ENCODE measurements around the gene KIF17. TPM values are rescaled to one million over a fixed set of nuclear protein-coding genes. Genes with fewer than 3 reads are reported as not detected.
A peak's percentile ranks its signal among the peaks of the same experiment; 100 is the strongest.

The KIF17 gene
- total and polyA plus RNA-seq, 2 of the 8 experiments (the other 6 are each of a cell fraction or from before 2014, with no cell fraction given) = 6.9 to 10.4 TPM

- TF ChIP-seq ATF3 (IDR thresholded peaks at IDR 0.05; ENCODE audit: insufficient read depth, low read depth, low read length) (no peak), RBBP5 (IDR thresholded peaks at IDR 0.05; ENCODE audit: borderline replicate concordance, low read depth, low read length) (no peak), SAP30 (IDR thresholded peaks at IDR 0.05; ENCODE audit: insufficient read depth, insufficient replicate concordance, low read length) (no peak), KDM1A (IDR thresholded peaks at IDR 0.05; ENCODE audit: borderline replicate concordance, low read length) (no peak), BACH1 (IDR thresholded peaks at IDR 0.05; ENCODE audit: low read length) (no peak)
- WGBS, 2 experiments (ENCODE audit: extremely low coverage in 1 of 2, insufficient coverage in 1 of 2, insufficient read length in 1 of 2, insufficient replicate concordance in 2 of 2, low coverage in 1 of 2, low lambda C conversion rate in 2 of 2, missing lambda C conversion rate in 1 of 2) = 86% methylated on average over 10 of the region's 21 CpGs; no CpG with 5 or more reads in 1 of the 2 experiments
These were observed 32.6 kb downstream of the KIF17 start for GRCh38 chr1:20685099-20685662.

More at GRCh38 chr1:20685099-20685662, 32.6 kb downstream of the KIF17 start:
- Histone ChIP-seq H4K5ac (ENCODE audit: insufficient read length, low read depth, low read length) (no peak overlapping the region), H3K4me1 (replicated peaks in 1 of 4; ENCODE audit: control insufficient read depth in 3 of 4, insufficient read depth in 4 of 4, low read length in 3 of 4) (no peaks in the 10 kb centered on the region; a peak in 1 of 7 replicates), H2AFZ (ENCODE audit: low read length) (no peak overlapping the region), H3K4ac (replicated peaks; ENCODE audit: insufficient read length, low read depth, low read length) (no peak overlapping the region), H3K9me3 (ENCODE audit: insufficient read depth in 2 of 2, low read depth in 1 of 2, low read length in 1 of 2) (no peaks in the 10 kb centered on the region), H3K14ac (ENCODE audit: insufficient read length) (no peak overlapping the region), H2AK5ac (ENCODE audit: low read depth, low read length) (no peak overlapping the region), H3K23ac (ENCODE audit: insufficient read length) (no peak overlapping the region), H4K91ac (replicated peaks; ENCODE audit: insufficient read length, low read length) (no peak overlapping the region), H2BK20ac (ENCODE audit: low read length) (no peak overlapping the region), H4K20me1 (replicated peaks in 1 of 2; ENCODE audit: control insufficient read depth in 1 of 2, insufficient read depth in 2 of 2, low read length in 2 of 2) (no peaks in the 10 kb centered on the region), H3K56ac (replicated peaks; ENCODE audit: insufficient read length, low read depth, low read length) (no peak overlapping the region), H3K4me3 (ENCODE audit: extremely low read depth in 1 of 4, insufficient read depth in 2 of 4, low read depth in 3 of 4, low read length in 4 of 4) (no peak overlapping the region), H3K23me2 (ENCODE audit: low read depth, low read length) (no peaks in the 10 kb centered on the region), H3K18ac (ENCODE audit: extremely low read depth, low read length) (no peak overlapping the region), H3K36me3 (ENCODE audit: control insufficient read depth in 2 of 4, insufficient read depth in 4 of 4, low read length in 3 of 4) (peaks cover 0 to 7% (median 0%) of the 10 kb centered on the region in 4 experiments; a peak in 2 of 8 replicates), H4K8ac (ENCODE audit: extremely low read depth, insufficient read depth, low read length) (peak overlapping the region; percentile 35; the same call in 1 of the 2 replicates), H3K27ac (ENCODE audit: low read depth, low read length) (no peak overlapping the region), H3K79me2 (ENCODE audit: control insufficient read depth in 1 of 2, insufficient read depth in 2 of 2, low read length in 2 of 2) (no peaks in the 10 kb centered on the region), H2BK12ac (ENCODE audit: low read depth, low read length) (no peak overlapping the region), H2BK15ac (ENCODE audit: low read length) (no peak overlapping the region), H3K9ac (replicated peaks in 1 of 4; ENCODE audit: extremely low read depth in 1 of 4, low read depth in 3 of 4, low read length in 3 of 4) (no peak overlapping the region), H2BK5ac (ENCODE audit: low read depth, low read length) (no peak overlapping the region), H3K27me3 (replicated peaks in 1 of 4; ENCODE audit: control insufficient read depth in 3 of 4, extremely low read depth in 1 of 4, insufficient read depth in 3 of 4, low read length in 3 of 4) (no peaks in the 10 kb centered on the region; a peak in 1 of 7 replicates), H2BK120ac (replicated peaks; ENCODE audit: low read depth, low read length) (no peak overlapping the region), H3K4me2 (ENCODE audit: insufficient read depth in 1 of 2, low read depth in 2 of 2, low read length in 2 of 2) (no peak overlapping the region), H3K79me1 (ENCODE audit: low read depth, low read length) (no peaks in the 10 kb centered on the region)
- CTCF ChIA-PET (ENCODE audit: partially characterized antibody) = interaction anchor here (0.6 to 2.2 kb wide), 3 partner anchors 10 to 817 kb away, joined by 3 to 6 read pairs (median 4); no protein-coding TSS in a partner anchor
- DNase-seq (ENCODE audit: low read depth in 1 of 2, low spot score in 2 of 2) = no peak
- POLR2A ChIA-PET (ENCODE audit: partially characterized antibody) = interaction anchor here (2.2 kb wide), 1 partner anchor 12 kb away, joined by 9 read pairs; no protein-coding TSS in a partner anchor
- no peak for FAIRE-seq
